GM23338 (cell line): ENCODE results near the gene UNC13A. TPM values are rescaled to one million over a fixed set of nuclear protein-coding genes. Genes with fewer than 3 reads are reported as not detected.

Source experiments
- ATAC-seq: fragments of 200-7000 bp; cut with Tn5 transposase; 3 replicates; pipeline ENCODE4 v1.9.1; 2020
- DNase-seq: peaks from one replicate; pipeline ENCODE4 v3.0.0-alpha.2; 2015; ENCODE audit warnings: low spot score
- H2AFZ ChIP-seq: fragments of 200-600 bp; sonication (generic); 2 replicates; pipeline ENCODE4 v1.8.0; 2016; ENCODE audit warnings: antibody characterized with exemption, mild to moderate bottlenecking, moderate library complexity
- H3F3A ChIP-seq: fragments of 200-600 bp; sonication (generic); replicated peaks from 2 replicates; pipeline ENCODE4 v1.8.0; 2017; ENCODE audit warnings: antibody characterized with exemption, mixed run types, low read depth
- H3K27ac ChIP-seq: fragments of 200-600 bp; sonication (generic); 2 replicates; pipeline ENCODE4 v1.6.1; 2016; ENCODE audit warnings: low read depth
- H3K27me3 ChIP-seq: fragments of 200-600 bp; sonication (generic); 2 replicates; pipeline ENCODE4 v1.8.0; 2016; ENCODE audit warnings: mild to moderate bottlenecking, mixed run types, moderate library complexity; ENCODE audit not compliant: insufficient read depth
- H3K36me3 ChIP-seq: fragments of 200-600 bp; sonication (generic); 2 replicates; pipeline ENCODE4 v1.8.0; 2016; ENCODE audit warnings: mild to moderate bottlenecking; ENCODE audit not compliant: insufficient read depth
- H3K4me1 ChIP-seq: fragments of 200-600 bp; sonication (generic); 2 replicates; pipeline ENCODE4 v1.8.0; 2016; ENCODE audit warnings: mild to moderate bottlenecking, moderate library complexity; ENCODE audit not compliant: insufficient read depth
- H3K4me2 ChIP-seq: fragments of 200-600 bp; sonication (generic); 2 replicates; pipeline ENCODE4 v1.7.1; 2017; ENCODE audit warnings: mixed run types
- H3K4me3 ChIP-seq: fragments of 200-600 bp; sonication (generic); 2 replicates; pipeline ENCODE4 v1.6.1; 2016; ENCODE audit warnings: mixed run types
- H3K79me2 ChIP-seq: fragments of 200-600 bp; sonication (generic); replicated peaks from 2 replicates; pipeline ENCODE4 v1.8.0; 2017; ENCODE audit warnings: mild to moderate bottlenecking; ENCODE audit not compliant: insufficient read depth
- H3K9me2 ChIP-seq: fragments of 200-600 bp; sonication (generic); 2 replicates; pipeline ENCODE4 v1.8.0; 2017; ENCODE audit not compliant: insufficient read depth
- H4K20me1 ChIP-seq: fragments of 200-600 bp; sonication (generic); replicated peaks from 2 replicates; pipeline ENCODE4 v1.8.0; 2017; ENCODE audit warnings: mild to moderate bottlenecking; ENCODE audit not compliant: insufficient read depth
- H3K27ac Mint-ChIP-seq: 2 replicates; pipeline ENCODE4 v1.8.0; 2020; ENCODE audit warnings: inconsistent platforms, mild to moderate bottlenecking, moderate library complexity, mixed read lengths
- H3K27me3 Mint-ChIP-seq: 3 replicates; pipeline ENCODE4 v1.8.0; 2022; ENCODE audit warnings: low read depth, mild to moderate bottlenecking, moderate library complexity, mixed read lengths, inconsistent platforms; ENCODE audit not compliant: insufficient read depth, poor library complexity
- H3K36me3 Mint-ChIP-seq: 3 replicates; pipeline ENCODE4 v1.8.0; 2021; ENCODE audit warnings: low read depth, mild to moderate bottlenecking, inconsistent platforms, moderate library complexity, mixed read lengths
- H3K4me1 Mint-ChIP-seq: 3 replicates; pipeline ENCODE4 v1.8.0; 2020; ENCODE audit warnings: mild to moderate bottlenecking, inconsistent platforms, mixed read lengths
- H3K4me3 Mint-ChIP-seq: 3 replicates; pipeline ENCODE4 v1.8.0; 2021; ENCODE audit warnings: moderate library complexity, mild to moderate bottlenecking, inconsistent platforms, mixed read lengths
- H3K9me3 Mint-ChIP-seq: 3 replicates; pipeline ENCODE4 v1.8.0; 2020; ENCODE audit warnings: moderate library complexity, mild to moderate bottlenecking, inconsistent platforms, mixed read lengths
- CTCF ChIP-seq, 2 experiments: fragments of 200-600 bp in 1 of 2; sonication (generic) in 1 of 2; conservative IDR thresholded peaks; 2 replicates each; pipeline versions ENCODE4 v1.5.1 to v1.6.1; 2016 to 2017; ENCODE audit warnings: antibody characterized with exemption in 2 of 2, low read depth in 2 of 2, mild to moderate bottlenecking in 2 of 2, moderate library complexity in 1 of 2
- ETS1 ChIP-seq: IDR thresholded peaks from 2 replicates; pipeline ENCODE4 v1.6.1; 2016; ENCODE audit warnings: antibody characterized with exemption
- EZH2 ChIP-seq: fragments of 200-600 bp; sonication (generic); IDR thresholded peaks from one replicate; pipeline ENCODE4 v1.8.0; 2017; ENCODE audit warnings: antibody characterized with exemption, mild to moderate bottlenecking, low read depth; ENCODE audit not compliant: unreplicated experiment
- EZH2phosphoT487 ChIP-seq: fragments of 200-600 bp; sonication (generic); IDR thresholded peaks from one replicate; pipeline ENCODE4 v1.8.1; 2018; ENCODE audit warnings: antibody characterized with exemption; ENCODE audit not compliant: unreplicated experiment
- NANOG ChIP-seq: IDR thresholded peaks from 2 replicates; pipeline ENCODE4 v1.6.1; 2016; ENCODE audit warnings: antibody characterized with exemption, borderline replicate concordance
- REST ChIP-seq: IDR thresholded peaks from one replicate; pipeline ENCODE4 v1.6.1; 2018; ENCODE audit warnings: antibody characterized with exemption; ENCODE audit not compliant: unreplicated experiment
- STAT1 ChIP-seq: IDR thresholded peaks from one replicate; pipeline ENCODE4 v1.6.1; 2016; ENCODE audit warnings: antibody characterized with exemption; ENCODE audit not compliant: unreplicated experiment
- ZNF114 ChIP-seq: fragments of 250-450 bp; sonication (Bioruptor Pico); IDR thresholded peaks from 2 replicates; pipeline ENCODE4 v1.5.0; 2020; ENCODE audit warnings: mild to moderate bottlenecking, moderate library complexity
- ZNF462 ChIP-seq: fragments of 250-450 bp; sonication (Bioruptor Pico); IDR thresholded peaks from 2 replicates; pipeline ENCODE4 v1.5.0; 2020; ENCODE audit warnings: mild to moderate bottlenecking, moderate library complexity
- polyA plus RNA-seq: library from polyadenylated mRNA; unstranded; fragments of >200 nt; fragmentation: Nextera tagmentation; extraction: Ambion mirVana; gene quantifications from 2 replicates; pipeline ENCODE4 v1.2.1, GENCODE V29; 2016
- total RNA-seq: library from RNA; depleted of rRNA; stranded (reverse); fragments of >200 nt; shearing (Covaris generic); gene quantifications from 2 replicates; pipeline ENCODE4 v1.2.3, GENCODE V29; 2014

UNC13A gene
- total and polyA plus RNA-seq, 2 experiments from 2014 or later = 9.5 to 30.4 TPM

- H3K4me3 ChIP-seq = no peak overlapping the region
- H3K9me3 Mint-ChIP-seq = no peaks in the 10 kb centered on the region
- no peaks in the 10 kb centered on the region for H3K4me1 Mint-ChIP-seq
- no peaks in the 10 kb centered on the region for H3K4me1 ChIP-seq
- no peak for ATAC-seq
- no peak for DNase-seq
- peaks cover 37% of the 10 kb centered on the region for H3K36me3 Mint-ChIP-seq
- TF ChIP-seq NANOG (no peak), EZH2phosphoT487 (no peak), STAT1 (no peak)
- no peak overlapping the region for H2AFZ ChIP-seq
- H3K4me3 Mint-ChIP-seq = no peak overlapping the region
- H4K20me1 ChIP-seq = no peaks in the 10 kb centered on the region
- no peaks in the 10 kb centered on the region for H3K9me2 ChIP-seq
- no peak overlapping the region for H3K27ac ChIP-seq
- no peak overlapping the region for H3K27ac Mint-ChIP-seq
- no peak overlapping the region for H3K4me2 ChIP-seq
- no peaks in the 10 kb centered on the region for H3K79me2 ChIP-seq
- H3F3A ChIP-seq = 0 out of 2 replicates have a peak, but pooled peaks cover 2% of the 10 kb centered on the region
- H3K27me3 ChIP-seq = no peaks in the 10 kb centered on the region
- peaks cover 7% of the 10 kb centered on the region; the same call in 1 of the 2 replicates for H3K36me3 ChIP-seq
- H3K27me3 Mint-ChIP-seq = peaks cover 5% of the 10 kb centered on the region
Observed at GRCh38 chr19:17567940-17568339, 120.2 kb downstream of the UNC13A start.

- no peaks in the 10 kb centered on the region for H3K4me1 Mint-ChIP-seq
- DNase-seq = no peak
- TF ChIP-seq CTCF (conservative IDR thresholded peaks at IDR 0.05; ENCODE audit: low read depth in 2 of 2) (no peak), EZH2 (no peak), REST (no peak), ZNF114 (CRISPR knock-in tag) (no peak), EZH2phosphoT487 (no peak), ETS1 (no peak), STAT1 (no peak), NANOG (no peak), ZNF462 (CRISPR knock-in tag) (no peak)
Observed at GRCh38 chr19:17565611-17566010, 122.5 kb downstream of the UNC13A start.

More at GRCh38 chr19:17565611-17566010, 122.5 kb downstream of the UNC13A start:
- Histone ChIP-seq H3K4me2 (no peak overlapping the region), H3K36me3 (peaks cover 5% of the 10 kb centered on the region; the same call in 1 of the 2 replicates), H3K79me2 (no peaks in the 10 kb centered on the region), H3K4me1 (no peaks in the 10 kb centered on the region), H3K27ac (no peak overlapping the region), H2AFZ (no peak overlapping the region), H3K4me3 (no peak overlapping the region), H3K9me2 (no peaks in the 10 kb centered on the region), H3F3A (0 out of 2 replicates have a peak, but pooled peaks cover 2% of the 10 kb centered on the region), H3K27me3 (no peaks in the 10 kb centered on the region), H4K20me1 (no peaks in the 10 kb centered on the region; the same call in 1 of the 2 replicates)
- Mint-ChIP-seq H3K9me3 (no peaks in the 10 kb centered on the region), H3K27ac (no peak overlapping the region), H3K36me3 (peaks cover 32% of the 10 kb centered on the region), H3K4me3 (no peak overlapping the region), H3K27me3 (peaks cover 3% of the 10 kb centered on the region)
- no peak for ATAC-seq
